8988T (cell line): Measurements from ENCODE around the gene ZNF44.
"Not testable (repeated sequence)": the region's sequence is repeated elsewhere in the genome, so short reads cannot be mapped to it uniquely, and the experiment has no call there.

Experiments used
- DNase-seq: peaks from one replicate; pipeline ENCODE4 v3.0.0; 2011

The ZNF44 gene

GRCh38 chr19:12294249-12295158, at the start of gene ZNF44:
TSS of gene ZNF44 (minus strand) at chr19:12294883. CDS start at chr19:12294694, 189 bp downstream.
- DNase-seq, result peak; percentile 64

GRCh38 chr19:12333162-12334159, 38.8 kb upstream of the ZNF44 start, which contains the start of gene ZNF563:
TSS of gene ZNF563 (minus strand) at chr19:12333633. CDS start at chr19:12333482, 151 bp downstream.
- DNase-seq, result peak; percentile 68

GRCh38 chr19:12331211-12331941, 36.7 kb upstream of the ZNF44 start:
- no peak for DNase-seq

GRCh38 chr19:12330340-12330739, 35.7 kb upstream of the ZNF44 start:
- no peak for DNase-seq

- DNase-seq, result no peak
These were observed 31.0 kb upstream of the ZNF44 start for GRCh38 chr19:12325690-12326089.

GRCh38 chr19:12318782-12319413, 24.2 kb upstream of the ZNF44 start:
- DNase-seq, result no peak

GRCh38 chr19:12314553-12314952, 19.9 kb upstream of the ZNF44 start:
- no peak for DNase-seq

GRCh38 chr19:12308891-12309290, 14.2 kb upstream of the ZNF44 start:
- DNase-seq, result not testable (repeated sequence)

- no peak for DNase-seq
These were observed 508 bp upstream of the ZNF44 start for GRCh38 chr19:12295191-12295590.

GRCh38 chr19:12293777-12294248, 870 bp downstream of the ZNF44 start:
- DNase-seq, result peak; percentile 28

- no peak for DNase-seq
These were observed 5.0 kb downstream of the ZNF44 start for GRCh38 chr19:12289790-12290065.

GRCh38 chr19:12287958-12288500, 6.7 kb downstream of the ZNF44 start:
- no peak for DNase-seq

- DNase-seq, result no peak
These were observed 10.1 kb downstream of the ZNF44 start for GRCh38 chr19:12284631-12285030.

- DNase-seq, result no peak
These were observed 10.5 kb downstream of the ZNF44 start for GRCh38 chr19:12284226-12284625.

GRCh38 chr19:12278713-12279112, 16.0 kb downstream of the ZNF44 start:
- DNase-seq, result no peak

GRCh38 chr19:12272980-12273901, 21.4 kb downstream of the ZNF44 start:
- no peak for DNase-seq

- no peak for DNase-seq
These were observed 22.3 kb downstream of the ZNF44 start for GRCh38 chr19:12272386-12272785.

- no peak for DNase-seq
These were observed 23.8 kb downstream of the ZNF44 start for GRCh38 chr19:12270854-12271253.

- no peak for DNase-seq
These were observed 28.6 kb downstream of the ZNF44 start for GRCh38 chr19:12265921-12266704.

GRCh38 chr19:12261554-12261953, 33.1 kb downstream of the ZNF44 start:
- no peak for DNase-seq
